ENCODE data around the gene BHLHE40. TPM values are rescaled to one million over a fixed set of nuclear protein-coding genes. Genes with fewer than 3 reads are reported as not detected.

BHLHE40 gene
- total RNA-seq, 1 donor from 2014 or later = 347 TPM

- TF ChIP-seq POLR2AphosphoS5 (IDR thresholded peaks at IDR 0.05; ENCODE audit: insufficient read depth in 1 of 2, low read depth in 1 of 2) = no peak
- TF ChIP-seq POLR2A (IDR thresholded peaks at IDR 0.05) = no peak
- no peak for TF ChIP-seq CTCF (IDR thresholded peaks at IDR 0.05)
- intact Hi-C loops (cut with DNase I) = loop anchor here (5.0 kb wide), 1 partner anchor 136 kb away; no protein-coding TSS in a partner anchor
- no peaks in the 10 kb centered on the region for H3K9me3 ChIP-seq
- H3K36me3 ChIP-seq = no peaks in the 10 kb centered on the region
- H3K4me1 ChIP-seq = peaks cover 28% of the 10 kb centered on the region
- no peak overlapping the region for H3K27ac ChIP-seq
- H3K27me3 ChIP-seq = no peaks in the 10 kb centered on the region
- no peak overlapping the region for H3K4me3 ChIP-seq
- DNase-seq (ENCODE audit: extremely low spot score in 2 of 2) = peak in 1 of 2 donors; percentile 71
Measured at GRCh38 chr3:4996223-4996765, 17.1 kb downstream of the BHLHE40 start.

- intact Hi-C loops (cut with DNase I) = loop anchor here (5.0 kb wide), 1 partner anchor 135 kb away; no protein-coding TSS in a partner anchor
- TF ChIP-seq CTCF (IDR thresholded peaks at IDR 0.05) (no peak), POLR2AphosphoS5 (IDR thresholded peaks at IDR 0.05; ENCODE audit: insufficient read depth in 1 of 2, low read depth in 1 of 2) (no peak), POLR2A (IDR thresholded peaks at IDR 0.05) (no peak)
Measured at GRCh38 chr3:4996771-4997291, 17.6 kb downstream of the BHLHE40 start.

GRCh38 chr3:4997946-4998345 is 18.7 kb downstream of the BHLHE40 start:
- Histone ChIP-seq H3K27me3 (no peaks in the 10 kb centered on the region), H3K9me3 (no peaks in the 10 kb centered on the region), H3K27ac (no peak overlapping the region), H3K4me1 (peaks cover 28% of the 10 kb centered on the region), H3K36me3 (no peaks in the 10 kb centered on the region), H3K4me3 (no peak overlapping the region)
- TF ChIP-seq POLR2AphosphoS5 (IDR thresholded peaks at IDR 0.05; ENCODE audit: insufficient read depth in 1 of 2, low read depth in 1 of 2) (no peak), POLR2A (IDR thresholded peaks at IDR 0.05) (no peak), CTCF (IDR thresholded peaks at IDR 0.05) (no peak)
- intact Hi-C loops (cut with DNase I) = loop anchor here (5.0 kb wide), 1 partner anchor 134 kb away; no protein-coding TSS in a partner anchor
- no peak for DNase-seq (ENCODE audit: extremely low spot score in 2 of 2)

More at GRCh38 chr3:4996771-4997291, 17.6 kb downstream of the BHLHE40 start:
- Histone ChIP-seq H3K4me1 (peaks cover 28% of the 10 kb centered on the region), H3K36me3 (no peaks in the 10 kb centered on the region), H3K9me3 (no peaks in the 10 kb centered on the region), H3K4me3 (no peak overlapping the region), H3K27me3 (no peaks in the 10 kb centered on the region), H3K27ac (no peak overlapping the region)
- DNase-seq (ENCODE audit: extremely low spot score in 2 of 2) = peak in 1 of 2 donors; percentile 62

GRCh38 chr3:4999531-5000184 is 20.4 kb downstream of the BHLHE40 start:
- DNase-seq (ENCODE audit: extremely low spot score in 2 of 2) = no peak
- H3K27me3 ChIP-seq = no peaks in the 10 kb centered on the region
- TF ChIP-seq POLR2AphosphoS5 (IDR thresholded peaks at IDR 0.05; ENCODE audit: insufficient read depth in 1 of 2, low read depth in 1 of 2) (no peak), CTCF (IDR thresholded peaks at IDR 0.05) (no peak), POLR2A (IDR thresholded peaks at IDR 0.05) (no peak)
- intact Hi-C loops (cut with DNase I) = loop anchor here (5.0 kb wide), 1 partner anchor 133 kb away; no protein-coding TSS in a partner anchor
- H3K4me1 ChIP-seq = peaks cover 30% of the 10 kb centered on the region
- no peaks in the 10 kb centered on the region for H3K9me3 ChIP-seq
- no peak overlapping the region for H3K27ac ChIP-seq
- H3K4me3 ChIP-seq = no peak overlapping the region
- no peaks in the 10 kb centered on the region for H3K36me3 ChIP-seq

GRCh38 chr3:5001135-5001534 is 21.9 kb downstream of the BHLHE40 start:
- Histone ChIP-seq H3K9me3 (no peaks in the 10 kb centered on the region), H3K36me3 (no peaks in the 10 kb centered on the region), H3K27ac (no peak overlapping the region), H3K4me1 (peaks cover 20% of the 10 kb centered on the region), H3K27me3 (no peaks in the 10 kb centered on the region), H3K4me3 (no peak overlapping the region)
- DNase-seq (ENCODE audit: extremely low spot score in 2 of 2) = no peak
- intact Hi-C loops (cut with DNase I) = no loop called here
- no peak for TF ChIP-seq POLR2AphosphoS5 (IDR thresholded peaks at IDR 0.05; ENCODE audit: insufficient read depth in 1 of 2, low read depth in 1 of 2)
- TF ChIP-seq POLR2A (IDR thresholded peaks at IDR 0.05) = no peak
- TF ChIP-seq CTCF (IDR thresholded peaks at IDR 0.05) = no peak
